Lung (tissue), 12 donors: ENCODE measurements around the gene FHIP2A. TPM values are rescaled to one million over a fixed set of nuclear protein-coding genes. Genes with fewer than 3 reads are reported as not detected.

Experiments
- ATAC-seq: fragments of 200-7000 bp; cut with Tn5 transposase; one replicate; pipeline ENCODE4 v1.9.1; 2020; ENCODE audit warnings: moderate number of reproducible peaks; ENCODE audit not compliant: insufficient read depth, low FRiP score
- DNase-seq, 3 donors: peaks; one replicate each; pipeline ENCODE4 v3.0.0-alpha.2; 2013 to 2017
- H3K27ac ChIP-seq, 2 donors: one replicate each; pipeline ENCODE4 v1.5.1; 2013; ENCODE audit warnings: mild to moderate bottlenecking in 2 of 2, moderate library complexity in 2 of 2, control low read depth in 1 of 2, inconsistent platforms in 1 of 2, low read depth in 1 of 2, low read length in 1 of 2
- H3K27me3 ChIP-seq, 3 donors: one replicate each; pipeline ENCODE4 v1.5.1; 2013; ENCODE audit warnings: low read length in 2 of 3; ENCODE audit not compliant: control insufficient read depth in 3 of 3, insufficient read depth in 3 of 3
- H3K36me3 ChIP-seq, 4 donors: one replicate each; pipeline ENCODE4 v1.5.1; 2013; ENCODE audit warnings: low read length in 4 of 4, mild to moderate bottlenecking in 1 of 4, moderate library complexity in 1 of 4; ENCODE audit not compliant: control insufficient read depth in 4 of 4, insufficient read depth in 4 of 4
- H3K4me1 ChIP-seq, 5 donors: one replicate each; pipeline ENCODE4 v1.5.1; 2013; ENCODE audit warnings: low read length in 5 of 5, mild to moderate bottlenecking in 2 of 5, moderate library complexity in 1 of 5; ENCODE audit not compliant: control insufficient read depth in 5 of 5, insufficient read depth in 5 of 5
- H3K4me3 ChIP-seq: one replicate; pipeline ENCODE4 v1.5.1; 2013; ENCODE audit warnings: mild to moderate bottlenecking, control low read depth, moderate library complexity
- H3K9ac ChIP-seq, 2 donors: one replicate each; pipeline ENCODE4 v1.5.1; 2013; ENCODE audit warnings: low read length in 2 of 2, control low read depth in 1 of 2; ENCODE audit not compliant: insufficient read depth in 1 of 2
- H3K9me3 ChIP-seq, 4 donors: one replicate each; pipeline ENCODE4 v1.5.1; 2013; ENCODE audit warnings: low read length in 3 of 4, mild to moderate bottlenecking in 1 of 4, moderate library complexity in 1 of 4; ENCODE audit not compliant: control insufficient read depth in 4 of 4, insufficient read depth in 3 of 4
- WGBS, 2 donors: extraction: QIAGEN DNeasy Blood & Tissue Kit; methylation state at CpG; one replicate each; pipeline ENCODE4 v1.1.7; 2013; 5-methylcytosine and 5-hydroxymethylcytosine counted together
- polyA plus RNA-seq, 2 donors: library from polyadenylated mRNA; stranded (reverse); fragments of 200-250 nt; gene quantifications; one replicate each; pipeline ENCODE4 v1.2.1, GENCODE V29; 2013
- total RNA-seq, 2 donors: library from RNA; depleted of rRNA in 1 of 2; stranded (reverse); fragments of >200 nt in 1 of 2; gene quantifications; one replicate each; pipeline ENCODE4 v1.2.1, GENCODE V29; 2014 to 2021
- TF ChIP-seq, protein P1 (sequence below): IDR thresholded peaks from 2 replicates; pipeline ENCODE4 v1.5.1; 2012; ENCODE audit warnings: mild to moderate bottlenecking; ENCODE audit errors: control extremely low read depth, extremely low read depth
- donor health status: control.
- donor health status: control.
- donor health status: Bipolar disorder and iron deficiency.
- donor health status: healthy.
- donor health status: DM: yes; HTN: yes; CAD: no.

Gene FHIP2A
- total and polyA plus RNA-seq, 4 donors = 7.9 to 44.7 (median 17.8) TPM

DNA sequence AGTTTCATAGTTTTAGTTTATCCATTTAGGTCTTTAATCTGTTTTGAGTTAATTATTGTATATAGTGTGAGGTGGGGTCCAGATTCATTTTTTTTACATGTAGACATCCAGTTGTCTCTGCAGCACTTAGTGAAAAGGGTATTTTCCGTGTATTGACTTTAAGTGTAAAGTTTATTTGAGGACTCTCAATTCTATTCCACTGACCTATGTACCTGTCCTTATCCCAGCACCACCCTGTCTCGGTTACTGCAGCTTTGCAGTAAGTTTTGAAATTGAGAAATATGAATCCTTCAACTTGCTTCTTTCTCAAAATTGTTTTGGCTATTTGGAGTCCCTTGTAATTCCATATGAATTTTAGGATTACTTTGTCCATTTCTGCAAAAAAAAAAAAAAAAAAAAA is 29.8 kb downstream of the FHIP2A start:
- 93 to 98% methylated on average over 2 of the region's 2 CpGs for WGBS, 2 donors
- Histone ChIP-seq H3K27ac (no peak overlapping the region), H3K9ac (no peak overlapping the region), H3K36me3 (peaks cover 16 to 48% (median 30%) of the 10 kb centered on the region in 4 donors), H3K4me1 (peaks cover 0 to 2% (median 0%) of the 10 kb centered on the region in 5 donors), H3K9me3 (no peaks in the 10 kb centered on the region), H3K4me3 (no peak overlapping the region), H3K27me3 (no peaks in the 10 kb centered on the region)
- DNase-seq (no peak), ATAC-seq (no peak)
- TF ChIP-seq, protein P1, sequence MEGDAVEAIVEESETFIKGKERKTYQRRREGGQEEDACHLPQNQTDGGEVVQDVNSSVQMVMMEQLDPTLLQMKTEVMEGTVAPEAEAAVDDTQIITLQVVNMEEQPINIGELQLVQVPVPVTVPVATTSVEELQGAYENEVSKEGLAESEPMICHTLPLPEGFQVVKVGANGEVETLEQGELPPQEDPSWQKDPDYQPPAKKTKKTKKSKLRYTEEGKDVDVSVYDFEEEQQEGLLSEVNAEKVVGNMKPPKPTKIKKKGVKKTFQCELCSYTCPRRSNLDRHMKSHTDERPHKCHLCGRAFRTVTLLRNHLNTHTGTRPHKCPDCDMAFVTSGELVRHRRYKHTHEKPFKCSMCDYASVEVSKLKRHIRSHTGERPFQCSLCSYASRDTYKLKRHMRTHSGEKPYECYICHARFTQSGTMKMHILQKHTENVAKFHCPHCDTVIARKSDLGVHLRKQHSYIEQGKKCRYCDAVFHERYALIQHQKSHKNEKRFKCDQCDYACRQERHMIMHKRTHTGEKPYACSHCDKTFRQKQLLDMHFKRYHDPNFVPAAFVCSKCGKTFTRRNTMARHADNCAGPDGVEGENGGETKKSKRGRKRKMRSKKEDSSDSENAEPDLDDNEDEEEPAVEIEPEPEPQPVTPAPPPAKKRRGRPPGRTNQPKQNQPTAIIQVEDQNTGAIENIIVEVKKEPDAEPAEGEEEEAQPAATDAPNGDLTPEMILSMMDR = no peak

DNA sequence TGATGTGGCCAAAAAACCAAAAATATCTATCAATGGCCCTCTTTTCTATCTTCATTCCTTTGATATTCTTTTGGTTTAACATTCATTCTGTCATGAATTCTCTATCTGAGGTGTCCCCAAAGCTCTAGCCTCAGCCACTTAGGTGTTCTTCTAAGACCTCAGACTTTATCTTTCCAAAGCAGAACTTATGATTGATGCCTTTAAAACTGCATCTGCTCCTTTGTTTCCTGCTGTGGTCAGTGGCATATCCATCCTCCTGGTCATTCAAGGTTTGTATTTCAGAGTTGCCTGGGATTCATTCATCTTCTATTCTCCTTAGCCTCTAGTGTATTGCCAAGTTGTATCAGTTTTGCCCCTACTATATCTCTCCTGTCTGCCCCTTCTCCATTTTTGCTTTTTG is 30.6 kb downstream of the FHIP2A start:
- no peak overlapping the region for H3K27ac ChIP-seq
- no peak for DNase-seq
- TF ChIP-seq, protein P1 = no peak
- no peaks in the 10 kb centered on the region for H3K27me3 ChIP-seq
- H3K36me3 ChIP-seq = peaks cover 16 to 50% (median 28%) of the 10 kb centered on the region in 4 donors
- no peaks in the 10 kb centered on the region for H3K9me3 ChIP-seq
- H3K4me1 ChIP-seq = peaks cover 0 to 2% (median 0%) of the 10 kb centered on the region in 5 donors
- no peak overlapping the region for H3K4me3 ChIP-seq
- no peak overlapping the region for H3K9ac ChIP-seq
- no peak for ATAC-seq

DNA sequence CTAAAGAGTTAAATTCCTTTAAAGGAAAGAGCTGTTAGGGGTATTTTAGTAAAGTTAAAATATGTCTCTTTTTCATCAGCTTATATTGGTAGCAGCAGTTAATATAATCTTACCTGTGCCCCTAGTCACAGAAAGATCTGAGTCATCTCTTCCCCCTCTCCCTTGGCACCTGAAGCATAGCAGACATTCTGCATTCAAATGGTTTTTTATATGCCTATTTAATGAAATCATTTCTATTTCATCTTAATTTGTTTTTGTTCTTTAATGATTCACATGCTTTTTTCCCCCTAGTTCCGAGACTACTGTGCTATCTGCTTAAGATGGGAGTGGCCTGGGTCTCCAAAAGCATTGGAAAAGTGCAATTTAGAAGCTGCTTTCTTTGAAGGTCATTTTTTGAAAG is 33.3 kb downstream of the FHIP2A start:
- Histone ChIP-seq H3K4me3 (no peak overlapping the region), H3K27ac (no peak overlapping the region), H3K9ac (no peak overlapping the region), H3K4me1 (peaks cover 0 to 2% (median 0%) of the 10 kb centered on the region in 5 donors), H3K27me3 (no peaks in the 10 kb centered on the region), H3K36me3 (peaks cover 13 to 51% (median 21%) of the 10 kb centered on the region in 4 donors), H3K9me3 (no peaks in the 10 kb centered on the region)
- ATAC-seq (no peak), DNase-seq (no peak)
- 96 to 97% methylated on average over 1 of the region's 1 CpG for WGBS, 2 donors
- TF ChIP-seq, protein P1 = no peak

DNA sequence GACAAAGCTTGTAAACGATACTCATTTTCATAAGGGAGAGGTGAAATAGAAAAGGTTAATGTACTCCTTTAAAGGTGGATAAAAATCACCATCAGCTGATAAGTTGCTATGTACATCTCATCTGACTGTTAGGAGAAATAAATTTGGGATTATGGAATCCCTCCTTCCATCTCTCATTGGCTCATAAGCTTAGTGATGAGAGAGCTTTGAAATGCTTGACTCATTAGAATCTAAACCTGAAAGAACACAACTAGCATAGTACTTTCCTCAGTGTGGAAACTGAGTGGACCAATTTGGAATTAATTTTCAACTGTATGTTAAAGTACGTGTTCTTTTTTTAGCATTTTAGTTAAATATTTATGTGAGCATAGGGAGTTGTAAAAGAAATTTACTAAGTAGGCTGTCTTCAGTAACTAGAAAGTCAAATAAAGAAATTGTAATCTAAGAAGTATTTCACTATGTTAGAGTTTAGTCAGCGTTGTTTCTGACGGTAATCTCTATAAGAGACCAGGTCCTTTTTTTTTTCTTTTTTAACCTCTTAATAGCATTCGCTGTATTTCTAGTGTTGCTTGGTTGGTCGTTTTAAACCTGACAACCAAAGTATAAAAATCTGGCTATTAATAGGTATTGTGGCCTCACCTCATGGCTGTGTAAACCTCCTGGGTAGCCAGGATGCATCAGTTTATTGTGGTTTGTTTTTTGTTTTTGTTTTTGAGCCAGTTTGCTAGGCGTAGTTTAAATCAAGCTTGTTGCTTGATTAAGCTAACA is 34.4 kb downstream of the FHIP2A start:
- no peak overlapping the region for H3K9ac ChIP-seq
- TF ChIP-seq, protein P1 = no peak
- peaks cover 9 to 44% (median 17%) of the 10 kb centered on the region in 4 donors for H3K36me3 ChIP-seq
- H3K27me3 ChIP-seq = no peaks in the 10 kb centered on the region
- ATAC-seq (no peak), DNase-seq (no peak)
- no peaks in the 10 kb centered on the region for H3K9me3 ChIP-seq
- WGBS, 2 donors = 72 to 86% methylated on average over 7 of the region's 7 CpGs
- H3K27ac ChIP-seq = no peak overlapping the region
- no peak overlapping the region for H3K4me3 ChIP-seq
- H3K4me1 ChIP-seq = peaks cover 0 to 2% (median 0%) of the 10 kb centered on the region in 5 donors
